A549 treated with AZD9567 at 1 μM for 4 hours (cell line): ENCODE results near the gene PTGER1. TPM values are rescaled to one million over a fixed set of nuclear protein-coding genes. Genes with fewer than 3 reads are reported as not detected.

Source experiments
- total RNA-seq: library from RNA; stranded (reverse); fragments of 200-300 nt; extraction: Qiagen RNA extraction; gene quantifications from 5 replicates; pipeline ENCODE4 v1.2.3, GENCODE V29; 2022; ENCODE audit not compliant: insufficient read depth

PTGER1 gene
- 0.07 to 0.14 TPM (median 0.10 TPM) in 4 of 5 replicates, not detected in the other for total RNA-seq

GRCh38 chr19:14475251-14476073 is at the start of gene PTGER1:
TSS of gene PTGER1 (minus strand) at chr19:14475354. CDS start at chr19:14474320, 1,034 bp downstream.

GRCh38 chr19:14517840-14518505 is 42.8 kb upstream of the PTGER1 start, which contains the start of gene DNAJB1:
TSS of gene DNAJB1 (minus strand) at chr19:14518397. CDS start at chr19:14518349, 48 bp downstream.

GRCh38 chr19:14496029-14496833 is 21.1 kb upstream of the PTGER1 start, which contains the start of gene GIPC1:
TSS of gene GIPC1 (minus strand) at chr19:14496127. CDS start at chr19:14482976, 13,151 bp downstream.

GRCh38 chr19:14432791-14433553 is 42.2 kb downstream of the PTGER1 start, which contains the start of gene PKN1:
TSS of gene PKN1 (plus strand) at chr19:14433306. CDS start at chr19:14433522, 216 bp downstream.

Other genes starting within 250 kb of the PTGER1 start
- 74.5 to 92.9 TPM (median 84.4 TPM) in 5 replicates for gene ADGRE5, start 93.9 kb downstream of the PTGER1 start, total RNA-seq
- 123 to 134 TPM (median 125 TPM) in 5 replicates for gene DDX39A, start 56.0 kb downstream of the PTGER1 start, total RNA-seq
- gene PKN1, start 42.0 kb downstream of the PTGER1 start, total RNA-seq = 68.6 to 74.5 TPM (median 68.8 TPM) in 5 replicates
- gene GIPC1, start 20.8 kb upstream of the PTGER1 start, total RNA-seq = 99.1 to 138 TPM (median 130 TPM) in 5 replicates
- 192 to 225 TPM (median 194 TPM) in 5 replicates for gene DNAJB1, start 43.0 kb upstream of the PTGER1 start, total RNA-seq
- gene TECR, start 54.2 kb upstream of the PTGER1 start, total RNA-seq = 134 to 187 TPM (median 185 TPM) in 5 replicates
- gene NDUFB7, start 96.7 kb upstream of the PTGER1 start, total RNA-seq = 192 to 202 TPM (median 196 TPM) in 5 replicates
- gene CLEC17A, start 107.7 kb upstream of the PTGER1 start, total RNA-seq = 0.06 TPM in 1 of 5 replicates, not detected in the others
- gene ADGRE3, start 199.5 kb upstream of the PTGER1 start, total RNA-seq = not detected in 5 replicates
- 0.77 to 3.7 TPM (median 3.3 TPM) in 5 replicates for gene ZNF333, start 214.7 kb upstream of the PTGER1 start, total RNA-seq